Measurements from ENCODE around the gene ADARB1. TPM values are rescaled to one million over a fixed set of nuclear protein-coding genes. Genes with fewer than 3 reads are reported as not detected.

ADARB1 gene
- polyA plus RNA-seq, 4 donors: 14.9 to 20.0 (median 18.4) TPM

DNA sequence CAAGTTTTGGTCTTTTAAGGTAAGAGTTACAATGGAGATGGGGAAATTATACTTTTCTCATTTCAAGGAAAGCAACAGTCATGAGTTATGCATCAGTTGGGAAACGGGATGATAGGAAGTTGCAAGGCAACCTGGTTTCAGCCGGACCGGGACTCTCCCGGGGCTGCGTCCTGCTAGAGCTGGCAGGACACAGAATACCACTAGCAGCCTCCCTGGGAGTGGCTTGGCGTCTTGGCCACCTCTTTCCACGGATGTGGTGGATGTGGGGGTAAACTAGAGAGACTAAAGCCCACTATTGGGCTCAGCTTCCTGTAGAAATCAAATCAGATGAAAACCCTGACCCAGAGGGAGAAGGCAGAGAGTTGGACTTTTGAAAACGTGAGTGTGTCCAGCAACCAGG lies 71.9 kb downstream of the ADARB1 start:
- no peak for DNase-seq (ENCODE audit: low read depth in 4 of 4, low spot score in 2 of 4)

GRCh38 chr21:45146801-45147200 lies 72.4 kb downstream of the ADARB1 start:
- no peak for DNase-seq (ENCODE audit: low read depth in 4 of 4, low spot score in 2 of 4)

- DNase-seq (ENCODE audit: low read depth in 4 of 4, low spot score in 2 of 4): no peak
Observed at GRCh38 chr21:45147473-45148315, 73.3 kb downstream of the ADARB1 start.

DNA sequence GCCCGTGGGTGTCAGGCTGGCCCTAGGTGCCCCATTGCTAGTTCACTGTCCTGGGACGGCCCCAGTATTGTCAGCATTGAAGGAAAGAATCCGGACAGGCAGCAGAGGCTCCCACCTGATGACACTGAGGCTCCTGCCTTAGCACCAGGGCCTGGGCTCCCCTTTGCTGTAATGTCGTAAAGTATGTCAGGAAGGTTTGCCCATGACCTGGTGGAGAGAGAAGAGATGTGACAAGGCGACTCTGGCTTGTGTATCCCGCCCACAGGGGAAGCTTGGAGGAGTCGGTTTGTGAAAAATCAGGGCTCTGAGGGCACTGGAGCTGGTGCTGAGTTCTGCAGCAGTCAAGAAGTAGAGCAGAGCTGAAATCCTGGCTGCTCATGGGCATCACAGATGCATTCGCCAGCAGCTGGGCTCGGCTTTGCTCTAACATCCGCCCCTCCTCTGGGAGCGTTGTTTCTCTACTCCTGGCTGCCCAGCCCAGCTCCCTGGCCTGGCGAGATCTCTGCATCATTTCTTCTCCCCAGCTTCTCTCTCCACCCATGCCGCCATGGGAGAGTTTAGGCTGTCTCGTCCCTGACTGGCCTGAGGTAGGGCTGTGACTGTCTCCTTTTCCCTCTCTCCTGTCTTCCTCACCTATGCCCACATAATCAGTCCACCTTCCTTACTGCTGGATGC lies 74.1 kb downstream of the ADARB1 start:
- no peak for DNase-seq (ENCODE audit: low read depth in 4 of 4, low spot score in 2 of 4)

- DNase-seq (ENCODE audit: low read depth in 4 of 4, low spot score in 2 of 4): no peak
Observed at GRCh38 chr21:45149021-45149420, 74.6 kb downstream of the ADARB1 start.

DNA sequence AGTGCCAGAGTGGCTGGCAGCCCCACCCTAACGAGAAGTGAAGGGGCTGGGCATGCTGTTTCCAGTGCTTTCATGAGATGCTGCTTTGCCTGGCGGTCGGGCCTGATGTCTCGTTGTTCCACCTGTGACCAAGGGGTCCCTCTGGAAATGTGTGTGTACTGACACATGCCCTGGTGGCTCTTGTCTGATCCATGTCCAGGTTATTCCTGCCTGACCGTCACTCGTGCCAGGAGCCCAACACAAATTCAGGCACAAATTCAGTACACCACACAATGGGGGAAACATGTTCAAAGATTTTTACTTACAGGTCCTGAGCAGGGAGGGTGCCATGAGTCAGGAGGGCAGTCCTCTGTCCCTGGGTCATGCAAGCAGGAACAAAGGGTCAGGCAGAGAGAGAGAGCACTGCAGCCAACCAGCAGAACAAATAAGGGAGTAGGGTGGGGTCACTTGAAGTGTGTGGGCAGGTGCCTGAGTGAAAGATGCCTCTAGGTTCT lies 76.3 kb downstream of the ADARB1 start:
- no peak for DNase-seq (ENCODE audit: low read depth in 4 of 4, low spot score in 2 of 4)

DNA sequence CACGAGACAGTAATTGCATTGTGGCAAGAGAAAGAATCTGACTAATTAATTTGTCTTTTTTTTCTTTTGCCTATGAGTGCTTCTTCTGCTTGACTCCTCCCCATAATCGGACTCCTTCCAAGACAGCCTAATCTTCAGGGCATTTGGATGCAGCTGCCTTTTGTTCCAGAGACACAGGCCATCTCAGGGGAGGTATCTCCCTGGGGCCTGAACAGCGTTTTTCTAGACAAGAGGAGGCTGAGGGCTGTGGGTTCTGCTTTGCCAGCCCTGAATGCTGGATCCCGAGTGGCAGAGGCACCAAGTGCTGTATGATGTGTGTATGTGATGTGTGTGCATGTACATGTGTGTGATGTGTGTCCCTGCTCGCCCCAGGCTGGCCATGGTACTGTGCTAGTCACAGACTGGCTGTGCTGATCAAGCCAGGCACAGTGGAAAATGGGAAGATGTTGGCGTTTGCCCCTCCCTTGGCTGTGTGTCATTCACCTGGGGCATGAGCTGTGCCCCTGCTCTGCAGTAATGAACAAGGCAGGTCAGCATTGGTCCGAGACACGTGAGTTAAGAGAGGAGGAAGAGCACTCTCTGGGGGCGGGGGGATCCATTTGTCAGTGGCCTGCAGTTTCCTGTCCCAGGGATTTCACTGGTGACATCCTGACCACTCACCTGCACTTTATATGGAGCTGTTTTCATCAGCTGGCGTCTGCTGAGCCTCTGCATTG lies 77.2 kb downstream of the ADARB1 start:
- DNase-seq (ENCODE audit: low read depth in 4 of 4, low spot score in 2 of 4): no peak

DNA sequence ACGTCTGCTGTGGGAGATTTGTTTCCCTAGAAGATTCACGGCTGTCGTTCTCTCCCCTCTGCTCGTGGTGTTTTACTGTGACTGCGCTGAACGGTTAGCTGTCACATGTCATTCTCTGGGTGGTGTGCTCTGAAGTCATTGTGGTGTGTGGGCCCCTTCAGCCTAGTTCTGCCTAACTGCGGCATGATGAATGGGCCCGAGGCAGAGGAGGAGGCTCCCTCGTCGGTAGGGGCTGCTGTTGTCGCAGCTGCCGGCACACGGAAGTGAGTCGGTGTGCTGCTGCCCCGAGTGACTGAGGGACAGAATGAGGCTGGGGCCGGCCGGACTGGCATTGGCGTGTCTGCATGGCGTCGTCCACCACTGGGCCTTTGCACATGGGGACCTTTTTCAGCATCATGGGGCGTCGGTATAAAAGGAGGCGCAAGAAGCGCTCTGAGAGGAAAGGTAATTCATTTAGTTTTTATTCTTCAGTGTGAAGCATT lies 77.9 kb downstream of the ADARB1 start:
- peak in 1 of 4 donors; percentile 31 for DNase-seq (ENCODE audit: low read depth in 4 of 4, low spot score in 2 of 4)

DNA sequence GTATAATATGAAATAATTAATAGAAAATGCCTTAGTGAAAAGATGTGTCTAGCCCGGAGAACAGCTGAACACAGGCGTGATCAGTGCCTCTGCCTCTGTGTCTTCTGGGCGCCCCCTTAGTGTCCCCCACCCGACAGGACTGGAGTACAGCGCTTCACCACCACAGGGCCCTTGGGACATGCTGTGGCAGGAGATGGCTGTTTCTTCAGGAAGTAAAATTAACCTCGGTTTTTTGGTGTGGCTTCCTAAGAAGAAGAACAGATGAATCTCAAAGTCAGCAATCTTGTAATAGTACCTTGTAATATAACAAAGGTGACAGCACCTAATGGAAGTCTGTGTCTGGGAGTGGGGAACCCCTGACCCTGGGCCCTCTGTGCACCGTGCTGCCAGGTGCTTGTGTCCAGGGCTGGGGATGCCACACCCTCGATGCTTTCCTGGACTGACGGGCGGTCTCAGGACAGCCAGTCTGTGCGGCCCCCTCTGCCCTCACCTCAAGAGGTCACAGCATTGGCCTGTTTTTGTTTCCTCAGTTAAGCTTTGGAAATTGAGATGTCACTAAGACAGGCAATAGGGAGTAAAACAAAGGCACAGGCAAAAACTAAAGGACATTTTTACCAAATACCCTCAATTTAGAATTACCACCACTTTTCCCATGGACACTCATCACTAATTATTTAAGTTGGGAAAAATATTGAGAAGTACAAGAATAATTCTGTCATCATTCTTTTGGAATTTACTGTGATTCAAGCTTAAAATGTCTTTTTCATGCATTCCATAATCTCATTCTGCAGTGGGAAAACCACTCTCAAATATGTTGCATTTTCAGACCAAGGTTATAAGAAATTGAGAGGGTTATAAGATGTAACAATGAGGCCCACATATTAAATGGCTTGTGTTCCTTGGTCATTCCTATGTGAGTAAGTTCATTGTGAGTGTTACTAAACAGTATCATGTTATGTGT lies 79.3 kb downstream of the ADARB1 start:
- no peak for DNase-seq (ENCODE audit: low read depth in 4 of 4, low spot score in 2 of 4)

- no peak for DNase-seq (ENCODE audit: low read depth in 4 of 4, low spot score in 2 of 4)
Observed at GRCh38 chr21:45154511-45155508, 80.4 kb downstream of the ADARB1 start.

- DNase-seq (ENCODE audit: low read depth in 4 of 4, low spot score in 2 of 4): no peak
Observed at GRCh38 chr21:45155910-45156309, 81.5 kb downstream of the ADARB1 start.

- DNase-seq (ENCODE audit: low read depth in 4 of 4, low spot score in 2 of 4): no peak
Observed at GRCh38 chr21:45156459-45156858, 82.1 kb downstream of the ADARB1 start.

DNA sequence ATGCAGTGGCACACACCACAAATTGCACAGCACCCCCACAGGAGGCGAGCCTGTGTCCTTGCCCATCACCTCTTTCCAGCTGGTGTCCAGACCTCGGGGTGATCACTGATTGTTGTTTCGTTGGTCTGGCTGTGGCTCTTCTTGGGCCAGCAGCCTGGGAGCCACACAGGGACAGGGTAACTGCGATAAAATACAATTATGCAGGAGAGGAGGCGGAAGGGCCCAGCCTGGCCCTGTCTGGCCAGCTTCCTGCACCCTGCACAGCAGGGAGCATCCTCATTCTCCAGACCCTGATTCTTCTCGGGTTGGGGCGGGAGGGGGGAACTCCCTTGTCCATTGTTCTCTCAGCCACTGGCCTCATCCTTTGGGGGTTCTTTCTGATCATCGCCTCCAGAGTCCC lies 83.6 kb downstream of the ADARB1 start:
- no peak for DNase-seq (ENCODE audit: low read depth in 4 of 4, low spot score in 2 of 4)

DNA sequence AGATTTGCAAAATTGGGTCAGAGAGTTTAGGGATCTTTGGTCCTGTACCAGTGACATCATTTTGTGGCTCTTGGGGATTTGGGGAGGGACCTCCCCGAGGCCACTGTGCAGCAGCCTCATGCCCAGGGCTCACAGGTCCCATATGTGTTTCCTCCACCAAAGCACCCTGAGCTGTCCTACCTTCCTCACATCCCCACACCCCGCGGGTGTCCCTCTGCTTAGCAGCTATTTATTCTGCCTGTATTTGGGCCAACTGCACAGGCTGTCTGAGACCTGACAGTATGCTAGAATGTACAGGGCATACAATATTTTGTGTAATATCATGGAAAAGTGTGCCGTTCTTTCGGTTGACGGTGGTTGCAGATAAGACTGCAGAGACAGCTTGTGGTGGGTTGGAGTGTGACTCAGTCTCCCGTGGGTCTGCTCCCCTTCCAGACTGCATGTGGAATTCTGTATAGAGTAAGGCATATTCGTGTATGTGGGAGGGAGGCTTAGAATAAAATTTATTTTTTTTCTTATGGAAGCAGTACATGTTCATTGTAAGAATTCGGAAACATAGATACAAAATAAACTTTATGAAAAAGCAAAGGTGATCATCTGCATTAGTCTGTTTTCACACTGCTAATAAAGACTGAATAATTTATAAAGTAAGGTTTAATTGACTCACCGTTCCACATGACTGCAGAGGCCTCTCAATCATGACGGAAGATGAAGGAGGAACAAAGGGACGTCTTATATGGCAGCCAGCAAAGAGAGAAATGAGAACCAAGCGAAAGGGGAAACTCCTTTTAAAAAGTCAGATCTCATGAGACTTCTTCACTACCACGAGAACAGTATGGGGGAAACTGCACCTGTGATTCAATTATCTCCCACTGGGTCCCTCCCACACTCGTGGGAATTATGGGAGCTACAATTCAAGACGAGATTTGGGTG lies 84.4 kb downstream of the ADARB1 start:
- DNase-seq (ENCODE audit: low read depth in 4 of 4, low spot score in 2 of 4): no peak

GRCh38 chr21:45160198-45160597 lies 85.8 kb downstream of the ADARB1 start:
- DNase-seq (ENCODE audit: low read depth in 4 of 4, low spot score in 2 of 4): no peak

DNA sequence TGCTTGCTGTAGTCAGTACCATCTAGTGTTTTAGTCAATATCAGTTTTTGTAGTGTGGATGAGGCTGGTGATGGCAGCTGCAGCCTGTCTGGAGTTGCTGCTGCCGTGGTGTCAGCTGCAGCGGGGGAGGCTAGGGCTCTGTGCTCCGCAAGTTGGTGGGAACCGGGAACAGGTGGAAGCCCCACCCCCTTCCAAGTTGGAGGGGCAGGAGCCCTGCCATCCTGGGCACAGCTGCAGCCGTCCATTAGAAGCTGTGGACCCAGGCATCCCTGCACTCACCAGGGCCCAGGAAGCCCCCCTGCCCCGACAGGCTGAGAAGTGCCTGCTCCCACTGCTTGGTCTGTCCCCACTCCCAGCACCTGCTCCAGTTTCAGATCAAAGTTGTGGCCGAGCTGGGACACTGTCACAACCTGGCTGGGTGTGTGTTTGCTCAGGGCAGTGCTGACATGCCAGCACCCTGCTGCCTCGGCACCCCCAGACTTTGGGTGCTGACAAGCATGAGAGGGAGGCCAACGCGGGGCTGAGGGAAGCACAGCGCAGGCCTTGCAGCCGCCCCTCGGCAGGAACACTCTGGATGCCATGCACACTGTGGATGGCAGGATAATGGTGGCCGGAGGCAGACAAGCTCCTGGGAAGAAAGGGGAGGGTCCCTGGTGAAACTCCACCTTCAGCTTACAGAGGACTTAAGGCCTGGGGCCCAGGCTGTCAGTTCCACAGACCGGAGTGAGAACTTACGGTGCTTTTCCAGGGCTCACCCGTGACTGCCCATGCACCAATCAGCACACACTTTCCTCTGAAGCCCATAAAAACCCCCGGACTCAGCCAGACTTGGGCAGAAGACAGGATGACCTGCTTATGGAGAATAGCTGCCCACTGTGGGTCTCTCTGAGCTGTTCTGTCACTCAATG lies 86.9 kb downstream of the ADARB1 start:
- peak in 1 of 4 donors; percentile 20 for DNase-seq (ENCODE audit: low read depth in 4 of 4, low spot score in 2 of 4)

DNA sequence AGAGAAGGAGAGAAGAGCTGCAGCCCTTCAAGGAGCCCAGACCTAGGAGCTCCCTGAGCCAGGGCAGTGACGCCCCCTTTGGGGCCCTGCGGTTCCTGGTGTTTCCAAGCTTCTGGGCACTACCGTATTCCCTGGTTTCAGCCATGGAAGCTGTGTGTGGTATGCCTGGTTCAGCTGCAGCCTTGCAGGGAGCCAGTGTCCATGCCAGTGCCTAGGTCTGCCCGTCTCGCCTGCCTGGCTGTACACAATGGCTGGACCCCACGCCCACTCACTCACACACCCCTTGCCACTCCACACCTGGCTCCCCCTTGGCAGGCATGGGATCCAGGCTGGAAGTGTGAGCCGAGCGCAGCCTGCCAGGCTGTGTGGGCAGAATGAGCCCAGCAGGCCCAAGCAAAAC lies 87.7 kb downstream of the ADARB1 start:
- no peak for DNase-seq (ENCODE audit: low read depth in 4 of 4, low spot score in 2 of 4)
